ENCODE data around the gene COG1. TPM values are rescaled to one million over a fixed set of nuclear protein-coding genes. Genes with fewer than 3 reads are reported as not detected.
A peak's percentile ranks its signal among the peaks of the same experiment; 100 is the strongest.

The COG1 gene
- total and polyA plus RNA-seq, 9 of the 15 experiments (the other 6 are each of a cell fraction or from before 2014, with no cell fraction given), result 9.5 to 26.8 (median 12.9) TPM

DNA sequence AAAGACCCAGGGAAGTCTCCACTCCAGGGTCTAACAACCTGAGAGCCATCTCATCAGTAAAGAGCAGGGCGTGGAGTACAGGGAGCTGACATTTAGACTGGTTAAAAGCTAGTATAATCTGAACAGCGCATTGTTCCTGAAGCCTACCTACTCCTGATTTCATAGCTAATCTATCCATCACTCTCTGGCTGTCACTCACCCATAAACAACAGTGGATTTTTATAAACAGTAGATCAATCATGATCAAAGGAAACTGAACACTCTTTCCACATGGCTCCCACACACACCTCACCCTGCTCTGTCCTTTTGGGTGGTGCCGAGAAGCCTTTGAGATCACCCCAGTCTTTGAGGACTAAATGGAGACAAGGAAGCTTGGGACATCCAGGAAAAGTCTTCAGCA is 13.0 kb upstream of the COG1 start:
- Histone ChIP-seq H3K79me2 (ENCODE audit: control insufficient read depth, insufficient read depth, low read length) (no peaks in the 10 kb centered on the region), H3K9me1 (ENCODE audit: control insufficient read depth, insufficient read depth, low read length) (no peaks in the 10 kb centered on the region), H3K9ac (ENCODE audit: insufficient read depth in 1 of 2, low read depth in 2 of 2, low read length in 2 of 2) (no peak overlapping the region), H3K27ac (ENCODE audit: extremely low read depth, low read depth, low read length) (no peak overlapping the region), H3K4me2 (ENCODE audit: insufficient read depth, low read length) (no peak overlapping the region), H4K20me1 (replicated peaks; ENCODE audit: control insufficient read depth, insufficient read depth, low read length) (no peaks in the 10 kb centered on the region), H3K4me1 (replicated peaks in 1 of 2; ENCODE audit: control insufficient read depth in 2 of 2, insufficient read depth in 2 of 2, low read length in 2 of 2) (peaks cover 4 to 6% of the 10 kb centered on the region in 2 experiments; a peak in 1 of 5 replicates), H3K27me3 (ENCODE audit: control insufficient read depth in 2 of 2, insufficient read depth in 2 of 2, low read length in 2 of 2) (no peaks in the 10 kb centered on the region; a peak in 1 of 5 replicates), H2AFZ (ENCODE audit: low read depth, low read length) (no peak overlapping the region), H3K9me3 (replicated peaks; ENCODE audit: control insufficient read depth, insufficient read depth, low read depth, low read length) (peaks cover 4% of the 10 kb centered on the region), H3K36me3 (ENCODE audit: control insufficient read depth, insufficient read depth, low read length) (no peaks in the 10 kb centered on the region), H3K4me3 (no peak overlapping the region)
- FAIRE-seq (no peak), DNase-seq (ENCODE audit: extremely low read depth in 1 of 4, low spot score in 3 of 4) (no peak), ATAC-seq (no peak)
- ChIA-PET POLR2A (interaction anchor here (0.6 to 1.3 kb wide), 3 partner anchors 9 to 513 kb away, joined by 3 to 4 read pairs (median 3); partner anchors contain the start of gene SSTR2), CTCF (ENCODE audit: low intra/inter-chr PET ratio) (no interaction called here)
- intact Hi-C loops (cut with micrococcal nuclease), result no loop called here
- BruUV-seq (replicated peaks), result no TSS peak
- TF ChIP-seq NUFIP1 (IDR thresholded peaks at IDR 0.05; ENCODE audit: partially characterized antibody), result no peak
- no peak for TF ChIP-seq FOXK2 (conservative IDR thresholded peaks at IDR 0.05 in 1 of 2, IDR thresholded peaks at IDR 0.05 in 1 of 2; ENCODE audit: low read depth in 2 of 2)
- no peak for TF ChIP-seq ZNF253 (CRISPR knock-in tag; conservative IDR thresholded peaks at IDR 0.05)
- TF ChIP-seq RFX5 (IDR thresholded peaks at IDR 0.05; ENCODE audit: low read depth, low read length), result no peak
- TF ChIP-seq MYNN (IDR thresholded peaks at IDR 0.05), result no peak
- TF ChIP-seq MYNN (CRISPR knock-in tag; IDR thresholded peaks at IDR 0.05), result no peak
- no peak for TF ChIP-seq CEBPZ (IDR thresholded peaks at IDR 0.05; ENCODE audit: borderline replicate concordance, low read depth, low read length)
- TF ChIP-seq SPI1 (IDR thresholded peaks at IDR 0.05; ENCODE audit: borderline replicate concordance, low read depth, low read length), result no peak
- TF ChIP-seq, protein P1, sequence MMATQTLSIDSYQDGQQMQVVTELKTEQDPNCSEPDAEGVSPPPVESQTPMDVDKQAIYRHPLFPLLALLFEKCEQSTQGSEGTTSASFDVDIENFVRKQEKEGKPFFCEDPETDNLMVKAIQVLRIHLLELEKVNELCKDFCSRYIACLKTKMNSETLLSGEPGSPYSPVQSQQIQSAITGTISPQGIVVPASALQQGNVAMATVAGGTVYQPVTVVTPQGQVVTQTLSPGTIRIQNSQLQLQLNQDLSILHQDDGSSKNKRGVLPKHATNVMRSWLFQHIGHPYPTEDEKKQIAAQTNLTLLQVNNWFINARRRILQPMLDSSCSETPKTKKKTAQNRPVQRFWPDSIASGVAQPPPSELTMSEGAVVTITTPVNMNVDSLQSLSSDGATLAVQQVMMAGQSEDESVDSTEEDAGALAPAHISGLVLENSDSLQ (IDR thresholded peaks at IDR 0.05), result peak; percentile 26; the same call in 1 of the 2 replicates
- in situ Hi-C loops (cut with MboI), result loop anchor here (10.0 kb wide), 1 partner anchor 615 kb away; no protein-coding TSS in a partner anchor
- 17% methylated on average over 3 of the region's 3 CpGs for WGBS (ENCODE audit: insufficient coverage, low coverage, missing lambda C conversion rate)

Data from K562 (cell line).